HepG2 (cell line): Measurements from ENCODE around the gene GRK6. TPM values are rescaled to one million over a fixed set of nuclear protein-coding genes. Genes with fewer than 3 reads are reported as not detected.

ENCODE experiments used
- ATAC-seq: fragments of 200-7000 bp; cut with Tn5 transposase; 3 replicates; pipeline ENCODE4 v1.9.1; 2020; ENCODE audit warnings: mild to moderate bottlenecking, moderate library complexity
- BruUV-seq: library from RNA; stranded (reverse); fragments of 400-500 nt; replicated peaks from 2 replicates; lab custom pipeline; 2021; lab: Mats Ljungman, UMichigan
- CTCF ChIA-PET: fragments of 300-600 bp; formaldehyde crosslinking; extraction: SDS; loops from one replicate; lab custom pipeline; 2021; ENCODE audit warnings: low total read pairs, inconsistent platforms, low intra/inter-chr PET ratio; lab: Yijun Ruan, JAX
- POLR2A ChIA-PET: fragments of 350-600 bp; sonication (Branson Sonifier 250); formaldehyde crosslinking; loops from one replicate; lab custom pipeline; 2020; ENCODE audit warnings: antibody characterized with exemption, inconsistent platforms; lab: Yijun Ruan, JAX
- DNase-seq: peaks from one replicate; pipeline ENCODE4 v3.0.0-alpha.2; 2015; ENCODE audit warnings: low spot score
- FAIRE-seq: peaks from 3 replicates; lab custom pipeline; 2011; peaks lifted over from hg19 to GRCh38; lab: Jason Lieb, UNC
- H2AFZ ChIP-seq: one replicate; pipeline ENCODE4 v1.6.1; 2011; ENCODE audit warnings: low read length, inconsistent platforms
- H3K27ac ChIP-seq: fragments of 300-600 bp; 3 replicates; pipeline ENCODE4 v1.8.0; 2011; ENCODE audit warnings: mixed run types, mild to moderate bottlenecking, mixed read lengths, low read length, inconsistent platforms; ENCODE audit not compliant: insufficient read depth; ENCODE audit errors: extremely low read length
- H3K27me3 ChIP-seq, 2 experiments: fragments of 200-600 bp in 1 of 2; 2 replicates in 1 of 2; 3 replicates in 1 of 2; pipeline versions ENCODE4 v1.6.0 to v1.8.0; 2011; ENCODE audit warnings: low read length in 2 of 2, mild to moderate bottlenecking in 2 of 2, moderate library complexity in 2 of 2, inconsistent platforms in 1 of 2; ENCODE audit not compliant: insufficient read depth in 2 of 2, control insufficient read depth in 1 of 2
- H3K36me3 ChIP-seq, 2 experiments: fragments of 200-600 bp in 1 of 2; replicated peaks in 1 of 2; 2 replicates in 1 of 2; 3 replicates in 1 of 2; pipeline versions ENCODE4 v1.5.1 to v1.8.0; 2011; ENCODE audit warnings: low read length in 2 of 2, inconsistent platforms in 1 of 2; ENCODE audit not compliant: insufficient read depth in 2 of 2, control insufficient read depth in 1 of 2
- H3K4me1 ChIP-seq: 2 replicates; pipeline ENCODE4 v1.5.1; 2012; ENCODE audit warnings: low read length, inconsistent platforms; ENCODE audit not compliant: insufficient read depth
- H3K4me2 ChIP-seq: 2 replicates; pipeline ENCODE4 v1.6.0; 2011; ENCODE audit warnings: low read depth, low read length, inconsistent platforms
- H3K4me3 ChIP-seq, 3 experiments: fragments of 200-600 bp in 1 of 3; sonication (generic), shearing (Covaris generic) in 1 of 3; replicated peaks in 1 of 3; 2 replicates each; pipeline ENCODE4 v1.5.1; 2011 to 2016; ENCODE audit warnings: low read length in 3 of 3, inconsistent platforms in 2 of 3, low read depth in 2 of 3, mild to moderate bottlenecking in 2 of 3, control low read depth in 1 of 3, mixed read lengths in 1 of 3; ENCODE audit not compliant: insufficient read depth in 1 of 3
- H3K79me2 ChIP-seq: one replicate; pipeline ENCODE4 v1.6.1; 2011; ENCODE audit warnings: low read length, inconsistent platforms; ENCODE audit not compliant: insufficient read depth
- H3K9ac ChIP-seq: 2 replicates; pipeline ENCODE4 v1.6.0; 2011; ENCODE audit warnings: mild to moderate bottlenecking, low read depth, low read length, inconsistent platforms; ENCODE audit not compliant: insufficient read depth
- H3K9me3 ChIP-seq: 2 replicates; pipeline ENCODE4 v1.5.1; 2012; ENCODE audit warnings: mild to moderate bottlenecking, low read length
- H4K20me1 ChIP-seq: 2 replicates; pipeline ENCODE4 v1.6.0; 2011; ENCODE audit warnings: inconsistent platforms, mild to moderate bottlenecking, low read length, moderate library complexity; ENCODE audit not compliant: insufficient read depth
- AGO2 ChIP-seq: fragments of 200-400 bp; formaldehyde crosslinking; optimal IDR thresholded peaks from 2 replicates; pipeline ENCODE3; 2017; ENCODE audit warnings: mild to moderate bottlenecking, low read depth, low read length, moderate library complexity
- ATF4 ChIP-seq, 2 experiments: fragments of 450-650 bp in 1 of 2; sonication (generic) in 1 of 2; formaldehyde crosslinking; IDR thresholded peaks; 2 replicates each; pipeline versions ENCODE4 v1.5.0 to v1.8.0; 2020 to 2022; ENCODE audit warnings: mild to moderate bottlenecking in 1 of 2, missing genetic modification reagents in 1 of 2
- FOXO4 ChIP-seq: sonication (generic); formaldehyde crosslinking; conservative IDR thresholded peaks from 2 replicates; pipeline ENCODE4 v1.8.1; 2023; ENCODE audit warnings: missing genetic modification reagents
- NKX3-1 ChIP-seq: sonication (generic); formaldehyde crosslinking; IDR thresholded peaks from 2 replicates; pipeline ENCODE4 v1.5.0; 2020; ENCODE audit warnings: missing genetic modification reagents
- RFXANK ChIP-seq: IDR thresholded peaks from 2 replicates; pipeline ENCODE4 v1.6.1; 2016
- ZBTB14 ChIP-seq: sonication (generic); formaldehyde crosslinking; IDR thresholded peaks from 2 replicates; pipeline ENCODE4 v1.4.0; 2020; ENCODE audit warnings: missing genetic modification reagents
- ZEB1 ChIP-seq: IDR thresholded peaks from 2 replicates; pipeline ENCODE4 v1.6.1; 2012; ENCODE audit warnings: mild to moderate bottlenecking, low read depth, inconsistent platforms; ENCODE audit not compliant: insufficient replicate concordance
- ZFP36L1 ChIP-seq: sonication (generic); formaldehyde crosslinking; IDR thresholded peaks from 2 replicates; pipeline ENCODE4 v1.8.0; 2022; ENCODE audit warnings: mild to moderate bottlenecking, missing genetic modification reagents, moderate library complexity
- ZNF205 ChIP-seq: IDR thresholded peaks from 2 replicates; pipeline ENCODE4 v1.6.1; 2018; ENCODE audit warnings: missing biosample characterization, missing genetic modification reagents
- ZNF563 ChIP-seq: sonication (generic); formaldehyde crosslinking; IDR thresholded peaks from 2 replicates; pipeline ENCODE4 v1.8.0; 2022; ENCODE audit warnings: mild to moderate bottlenecking, moderate library complexity, missing genetic modification reagents
- ZNF740 ChIP-seq: sonication (generic); formaldehyde crosslinking; IDR thresholded peaks from 2 replicates; pipeline ENCODE4 v1.4.0; 2020; ENCODE audit warnings: missing genetic modification reagents
- ZNF746 ChIP-seq: sonication (generic); formaldehyde crosslinking; IDR thresholded peaks from 2 replicates; pipeline ENCODE4 v1.8.0; 2022; ENCODE audit warnings: mild to moderate bottlenecking, missing genetic modification reagents
- WGBS: methylation state at CpG from one replicate; pipeline ENCODE4 v1.1.6; 2017; ENCODE audit warnings: low lambda C conversion rate; 5-methylcytosine and 5-hydroxymethylcytosine counted together
- in situ Hi-C: cut with HindIII; loops from 2 replicates; pipeline ENCODE4 v1.10.0; 2017; ENCODE audit warnings: low pct_unique_long_range_greater_than_20kb; ENCODE audit not compliant: extremely low pct_ligation_motif_present
- intact Hi-C: fragments of 100-400 bp; cut with micrococcal nuclease; formaldehyde crosslinking; loops from one replicate; pipeline ENCODE4 v1.10.0; 2022; ENCODE audit not compliant: unreplicated experiment
- polyA plus RNA-seq, 8 experiments: library from polyadenylated mRNA; depleted of rRNA in 3 of 8; stranded (reverse) in 7 of 8; unstranded in 1 of 8; fragments of >200 nt; fragmentation: Illumina TruSeq in 4 of 8; extraction: Trizol in 4 of 8; gene quantifications; 2 replicates each; pipeline versions ENCODE4 v1.2.1 to v1.2.3, GENCODE V29; 2011 to 2016; ENCODE audit warnings: low read depth in 4 of 8, missing spikeins in 1 of 8, mixed read lengths in 1 of 8; ENCODE audit not compliant: insufficient read depth in 1 of 8
- total RNA-seq, 5 experiments: library from RNA; depleted of rRNA; stranded (reverse); fragments of >200 nt; fragmentation: Illumina TruSeq; extraction: Trizol; gene quantifications; 2 replicates each; pipeline ENCODE4 v1.2.3, GENCODE V29; 2016; ENCODE audit warnings: low read depth in 1 of 5

Gene GRK6
- total and polyA plus RNA-seq, 2 of the 13 experiments (the other 11 are each of a cell fraction or from before 2014, with no cell fraction given) = 13.2 to 19.9 TPM

DNA sequence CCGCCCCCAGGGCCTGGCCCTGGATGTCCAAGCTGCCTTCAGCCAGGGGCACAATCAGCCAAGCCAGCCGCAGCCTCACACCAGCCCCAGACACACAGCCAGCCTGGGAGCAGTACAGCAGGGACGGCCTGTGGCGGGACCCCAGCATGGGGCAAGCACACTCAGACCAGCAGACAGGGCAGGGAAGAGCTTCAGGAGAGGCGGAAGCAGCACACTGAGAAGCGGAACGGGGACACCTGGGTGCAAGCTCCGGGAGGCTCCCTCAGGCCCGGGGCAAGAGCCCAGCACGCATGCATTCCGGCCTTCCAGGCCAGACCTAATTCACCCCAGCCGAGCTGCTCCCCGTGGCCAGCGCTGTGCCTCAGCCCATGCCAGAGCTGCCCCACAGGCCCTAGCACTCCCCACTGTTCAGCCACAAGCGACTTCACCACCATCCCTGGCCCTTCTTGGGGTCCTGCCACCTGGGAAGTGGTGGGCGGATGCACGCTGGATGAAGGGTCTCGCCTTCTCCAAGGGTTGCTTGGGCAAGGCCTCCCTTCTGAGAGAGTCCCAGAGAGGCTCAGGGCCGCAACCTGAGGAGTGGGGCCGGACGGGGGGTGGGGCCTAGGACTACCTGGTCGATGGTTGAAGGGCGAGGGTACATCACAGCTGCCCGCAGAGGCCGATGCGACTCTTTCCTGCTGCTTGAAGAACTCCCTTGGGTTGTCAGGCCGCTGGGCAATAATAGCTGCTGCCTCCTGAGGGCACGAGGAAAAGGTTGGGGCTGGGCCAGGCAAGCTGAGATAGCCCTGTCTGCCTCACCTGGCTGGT, 33.5 kb downstream of the GRK6 start:
- CTCF ChIA-PET = no interaction called here
- H3K36me3 ChIP-seq = peaks cover 0 to 4% of the 10 kb centered on the region in 2 experiments; a peak in 1 of 5 replicates
- no peak overlapping the region for H3K4me3 ChIP-seq
- no peaks in the 10 kb centered on the region for H3K9me3 ChIP-seq
- ATAC-seq = no peak
- H3K4me2 ChIP-seq = no peak overlapping the region
- no peak for DNase-seq
- no peak overlapping the region for H2AFZ ChIP-seq
- no peaks in the 10 kb centered on the region; a peak in 1 of 5 replicates for H3K27me3 ChIP-seq
- no peak overlapping the region for H3K9ac ChIP-seq
- TF ChIP-seq AGO2 = peak; percentile 64
- no peak for TF ChIP-seq ZEB1
- TF ChIP-seq, all 625 proteins: peak for 1
- POLR2A ChIA-PET = no interaction called here
- 94% methylated on average over 19 of the region's 28 CpGs for WGBS
- no peak for FAIRE-seq
- Histone ChIP-seq H3K79me2 (no peaks in the 10 kb centered on the region), H4K20me1 (peaks cover 12% of the 10 kb centered on the region; the same call in 1 of the 2 replicates), H3K27ac (no peak overlapping the region), H3K4me1 (peaks cover 11% of the 10 kb centered on the region; the same call in 1 of the 2 replicates)
- in situ Hi-C loops (loop anchor here (5.0 to 25.0 kb wide), 2 partner anchors 73 to 348 kb away; no protein-coding TSS in a partner anchor), intact Hi-C loops (no loop called here)
- no TSS peak for BruUV-seq

DNA sequence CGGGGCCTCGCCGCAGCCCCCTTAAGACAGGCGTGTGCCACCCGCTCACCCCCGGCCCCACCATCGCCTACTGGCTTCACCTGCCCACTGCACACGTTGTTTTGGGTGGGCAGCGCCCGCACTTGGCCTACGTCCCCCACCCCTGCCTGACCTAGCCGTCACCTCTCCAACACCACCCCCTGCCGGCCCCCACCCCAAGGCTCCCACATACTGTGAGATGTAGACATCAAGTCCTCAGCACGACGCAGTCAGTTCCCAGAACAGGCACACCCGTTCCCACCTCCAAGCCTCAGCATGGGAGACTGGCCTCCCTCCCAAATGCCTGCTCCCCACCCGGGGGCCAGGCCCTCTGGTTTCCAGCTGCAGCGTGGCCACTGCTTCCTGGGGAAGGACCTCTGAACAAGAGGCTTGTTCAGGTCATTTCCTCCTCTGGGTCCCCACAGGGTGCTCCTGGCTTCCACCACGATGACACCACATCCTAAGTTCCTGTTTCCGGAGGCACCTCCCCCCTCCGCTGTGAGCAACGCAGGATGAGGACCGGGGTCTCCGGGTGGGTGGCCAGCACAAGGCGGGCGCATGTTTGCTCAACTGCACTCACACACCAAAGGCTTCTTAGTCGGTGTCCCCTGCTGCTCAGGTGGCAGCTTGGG, 35.7 kb downstream of the GRK6 start:
- FAIRE-seq (no peak), ATAC-seq (no peak)
- CTCF ChIA-PET = no interaction called here
- TF ChIP-seq ZNF563 (CRISPR knock-in tag) (no peak), ATF4 (CRISPR knock-in tag; IDR thresholded peaks at IDR 0.05) (no peak), ZNF205 (CRISPR knock-in tag) (no peak), ZBTB14 (CRISPR knock-in tag) (no peak), ZNF746 (CRISPR knock-in tag) (no peak), RFXANK (CRISPR knock-in tag) (no peak), ZNF740 (CRISPR knock-in tag) (no peak), FOXO4 (CRISPR knock-in tag) (no peak), ZFP36L1 (CRISPR knock-in tag) (no peak), NKX3-1 (CRISPR knock-in tag) (no peak)

More for the DNA sequence above, 35.7 kb downstream of the GRK6 start:
- Histone ChIP-seq H2AFZ (no peak overlapping the region), H3K27me3 (no peaks in the 10 kb centered on the region), H3K4me2 (no peak overlapping the region), H3K79me2 (no peaks in the 10 kb centered on the region), H3K9me3 (no peaks in the 10 kb centered on the region), H3K9ac (no peak overlapping the region), H4K20me1 (peaks cover 7% of the 10 kb centered on the region; the same call in 1 of the 2 replicates), H3K4me1 (peaks cover 3% of the 10 kb centered on the region; the same call in 1 of the 2 replicates), H3K4me3 (no peak overlapping the region), H3K27ac (no peak overlapping the region), H3K36me3 (peaks cover 7 to 14% of the 10 kb centered on the region in 2 experiments; a peak in 3 of 5 replicates)
- intact Hi-C loops (no loop called here), in situ Hi-C loops (loop anchor here (25.0 kb wide), 1 partner anchor 350 kb away; no protein-coding TSS in a partner anchor)
- no peak for DNase-seq
- BruUV-seq = no TSS peak
- 94% methylated on average over 17 of the region's 27 CpGs for WGBS
- POLR2A ChIA-PET = interaction anchor here (0.7 to 1.4 kb wide), 2 partner anchors 35 to 59 kb away, joined by 3 to 4 read pairs; partner anchors contain the start of gene PDLIM7
